ENCODE data around the gene APBB2.

DNA sequence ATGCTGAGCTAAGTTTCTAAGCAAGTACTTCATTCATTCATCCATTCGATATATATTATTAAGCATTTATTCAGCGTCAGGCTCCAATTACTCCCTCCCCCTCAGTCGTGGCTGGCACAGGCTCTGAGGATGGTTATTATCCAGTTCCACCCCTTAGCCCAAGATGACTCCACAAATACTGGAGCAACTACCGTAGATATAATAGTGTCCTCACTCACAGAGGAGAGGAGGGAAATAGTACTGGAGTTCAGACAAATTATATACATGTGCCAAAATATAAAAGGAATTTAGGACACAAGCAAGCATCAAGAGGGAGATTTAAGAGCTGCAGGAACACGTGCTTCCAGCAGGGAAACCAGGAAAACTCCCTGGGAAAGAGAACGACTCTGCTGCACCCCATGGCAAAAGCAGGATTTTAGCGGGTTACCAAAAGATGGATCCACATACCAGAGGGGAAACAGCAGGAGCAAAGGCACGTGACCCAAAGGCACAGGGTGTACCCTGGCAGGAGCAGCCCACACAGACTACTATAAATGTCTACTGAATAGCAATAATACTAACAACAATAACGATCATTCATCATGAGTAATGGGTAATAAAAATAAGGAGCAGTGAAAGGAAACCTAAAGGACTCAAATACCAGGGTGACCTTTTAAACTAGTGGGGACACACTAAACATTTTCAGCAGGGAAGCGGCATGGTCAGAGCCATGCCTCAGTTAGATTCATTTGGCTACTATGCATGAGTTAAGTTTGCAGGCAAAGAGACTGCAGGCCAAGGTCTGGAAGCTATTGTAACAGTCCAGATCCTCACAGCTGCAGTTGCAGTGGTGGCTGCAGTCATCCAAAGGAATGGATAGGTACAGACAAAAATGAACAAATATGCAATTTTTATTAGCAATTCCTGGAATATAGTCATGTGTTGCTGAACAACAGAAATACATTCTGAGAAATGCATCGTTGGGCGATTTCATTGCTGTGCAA lies 153.7 kb downstream of the APBB2 start:
- TF ChIP-seq POLR2A (IDR thresholded peaks at IDR 0.05): no peak
- TF ChIP-seq, protein P1, sequence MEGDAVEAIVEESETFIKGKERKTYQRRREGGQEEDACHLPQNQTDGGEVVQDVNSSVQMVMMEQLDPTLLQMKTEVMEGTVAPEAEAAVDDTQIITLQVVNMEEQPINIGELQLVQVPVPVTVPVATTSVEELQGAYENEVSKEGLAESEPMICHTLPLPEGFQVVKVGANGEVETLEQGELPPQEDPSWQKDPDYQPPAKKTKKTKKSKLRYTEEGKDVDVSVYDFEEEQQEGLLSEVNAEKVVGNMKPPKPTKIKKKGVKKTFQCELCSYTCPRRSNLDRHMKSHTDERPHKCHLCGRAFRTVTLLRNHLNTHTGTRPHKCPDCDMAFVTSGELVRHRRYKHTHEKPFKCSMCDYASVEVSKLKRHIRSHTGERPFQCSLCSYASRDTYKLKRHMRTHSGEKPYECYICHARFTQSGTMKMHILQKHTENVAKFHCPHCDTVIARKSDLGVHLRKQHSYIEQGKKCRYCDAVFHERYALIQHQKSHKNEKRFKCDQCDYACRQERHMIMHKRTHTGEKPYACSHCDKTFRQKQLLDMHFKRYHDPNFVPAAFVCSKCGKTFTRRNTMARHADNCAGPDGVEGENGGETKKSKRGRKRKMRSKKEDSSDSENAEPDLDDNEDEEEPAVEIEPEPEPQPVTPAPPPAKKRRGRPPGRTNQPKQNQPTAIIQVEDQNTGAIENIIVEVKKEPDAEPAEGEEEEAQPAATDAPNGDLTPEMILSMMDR (IDR thresholded peaks at IDR 0.05): no peak
